Stomach (tissue), 4 donors: ENCODE measurements around the gene GSG1L.

Experiments used
- CTCF ChIP-seq, 7 experiments: fragments of 450-650 bp in 4 of 7; fragments of 200-600 bp in 3 of 7; sonication (generic) in 3 of 7; IDR thresholded peaks; one replicate each; pipeline ENCODE4 v1.5.1; 2016 to 2019; ENCODE audit warnings: antibody characterized with exemption in 7 of 7, control low read depth in 2 of 7, mild to moderate bottlenecking in 1 of 7
- POLR2A ChIP-seq, 4 donors: fragments of 450-650 bp; IDR thresholded peaks; one replicate each; pipeline ENCODE4 v1.6.1; 2016; ENCODE audit warnings: antibody characterized with exemption in 4 of 4, control low read depth in 2 of 4, mild to moderate bottlenecking in 1 of 4, moderate library complexity in 1 of 4
- POLR2AphosphoS5 ChIP-seq, 3 donors: sonication (generic); formaldehyde crosslinking; IDR thresholded peaks; one replicate each; pipeline ENCODE4 v1.6.1; 2016; ENCODE audit warnings: antibody characterized with exemption in 3 of 3

- TF ChIP-seq CTCF (IDR thresholded peaks at IDR 0.05) (no peak), POLR2AphosphoS5 (IDR thresholded peaks at IDR 0.05) (no peak), POLR2A (IDR thresholded peaks at IDR 0.05) (no peak)
Measured at GRCh38 chr16:27907457-27907972, 156.0 kb downstream of the GSG1L start.
